Caco-2 (cell line): ENCODE data around the gene ASB10. TPM values are rescaled to one million over a fixed set of nuclear protein-coding genes. Genes with fewer than 3 reads are reported as not detected.
A peak's percentile ranks its signal among the peaks of the same experiment; 100 is the strongest.

Experiments
- BruUV-seq: library from RNA; stranded (reverse); fragments of 400-500 nt; replicated peaks from 2 replicates; lab custom pipeline; 2021; lab: Mats Ljungman, UMichigan
- CTCF ChIA-PET: fragments of 300-600 bp; sonication (Branson Sonifier 250); formaldehyde crosslinking; loops from one replicate; lab custom pipeline; 2022; ENCODE audit warnings: antibody characterized with exemption; lab: Charles Lee
- POLR2A ChIA-PET: fragments of 300-600 bp; sonication (Branson Sonifier 250); formaldehyde crosslinking; loops from one replicate; lab custom pipeline; 2022; ENCODE audit warnings: antibody characterized with exemption; lab: Charles Lee
- DNase-seq, 2 experiments: peaks; one replicate each; pipeline versions ENCODE4 v3.0.0 to v3.0.0-alpha.2; 2020 to 2022
- H3K27me3 ChIP-seq: replicated peaks from 2 replicates; pipeline ENCODE4 v1.6.0; 2011; ENCODE audit warnings: low read length; ENCODE audit not compliant: control insufficient read depth, insufficient read depth
- H3K36me3 ChIP-seq: 2 replicates; pipeline ENCODE4 v1.5.1; 2011; ENCODE audit warnings: low read length; ENCODE audit not compliant: control insufficient read depth, insufficient read depth
- H3K4me1 ChIP-seq: fragments of 250-450 bp; sonication (Bioruptor Pico); 2 replicates; pipeline ENCODE4 v1.5.1; 2020; ENCODE audit warnings: mild to moderate bottlenecking
- H3K4me3 ChIP-seq: 2 replicates; pipeline ENCODE4 v1.5.1; 2011; ENCODE audit warnings: low read depth, mild to moderate bottlenecking, control low read depth, low read length
- H3K9me3 ChIP-seq: fragments of 250-450 bp; sonication (Bioruptor Pico); 2 replicates; pipeline ENCODE4 v1.5.1; 2020; ENCODE audit warnings: mild to moderate bottlenecking, moderate library complexity
- H3K27ac Mint-ChIP-seq: one replicate; pipeline ENCODE4 v1.8.0; 2022; ENCODE audit warnings: mixed read lengths; ENCODE audit not compliant: unreplicated experiment
- H3K27me3 Mint-ChIP-seq: one replicate; pipeline ENCODE4 v1.8.0; 2022; ENCODE audit warnings: mixed read lengths; ENCODE audit not compliant: insufficient read depth, unreplicated experiment
- H3K36me3 Mint-ChIP-seq: one replicate; pipeline ENCODE4 v1.8.0; 2022; ENCODE audit warnings: mild to moderate bottlenecking, mixed read lengths; ENCODE audit not compliant: insufficient read depth, unreplicated experiment
- H3K4me1 Mint-ChIP-seq: one replicate; pipeline ENCODE4 v1.8.0; 2022; ENCODE audit warnings: low read depth, mixed read lengths; ENCODE audit not compliant: unreplicated experiment
- H3K4me3 Mint-ChIP-seq: one replicate; pipeline ENCODE4 v1.8.0; 2022; ENCODE audit warnings: mild to moderate bottlenecking, moderate library complexity, mixed read lengths; ENCODE audit not compliant: unreplicated experiment
- H3K9me3 Mint-ChIP-seq: one replicate; pipeline ENCODE4 v1.8.0; 2022; ENCODE audit warnings: mixed read lengths; ENCODE audit not compliant: unreplicated experiment
- intact Hi-C: fragments of 100-400 bp; cut with micrococcal nuclease; formaldehyde crosslinking; loops from one replicate; pipeline ENCODE4 v1.10.0; 2022; ENCODE audit not compliant: unreplicated experiment
- total RNA-seq: library from RNA; stranded (reverse); gene quantifications from 2 replicates; pipeline ENCODE4 v1.2.3, GENCODE V29; 2022
- TF ChIP-seq, protein P1 (sequence below), 2 experiments: fragments of 200-600 bp in 1 of 2; IDR thresholded peaks; 1 replicate in 1 of 2; 2 replicates in 1 of 2; pipeline versions ENCODE4 v1.5.1 to v1.8.0; 2011 to 2022; ENCODE audit warnings: antibody characterized with exemption in 1 of 2, control low read depth in 1 of 2, inconsistent platforms in 1 of 2, low read depth in 1 of 2, low read length in 1 of 2, mild to moderate bottlenecking in 1 of 2, moderate library complexity in 1 of 2; ENCODE audit not compliant: insufficient read depth in 1 of 2, severe bottlenecking in 1 of 2, unreplicated experiment in 1 of 2

Gene ASB10
- total RNA-seq, 1 experiment from 2014 or later: not detected

DNA sequence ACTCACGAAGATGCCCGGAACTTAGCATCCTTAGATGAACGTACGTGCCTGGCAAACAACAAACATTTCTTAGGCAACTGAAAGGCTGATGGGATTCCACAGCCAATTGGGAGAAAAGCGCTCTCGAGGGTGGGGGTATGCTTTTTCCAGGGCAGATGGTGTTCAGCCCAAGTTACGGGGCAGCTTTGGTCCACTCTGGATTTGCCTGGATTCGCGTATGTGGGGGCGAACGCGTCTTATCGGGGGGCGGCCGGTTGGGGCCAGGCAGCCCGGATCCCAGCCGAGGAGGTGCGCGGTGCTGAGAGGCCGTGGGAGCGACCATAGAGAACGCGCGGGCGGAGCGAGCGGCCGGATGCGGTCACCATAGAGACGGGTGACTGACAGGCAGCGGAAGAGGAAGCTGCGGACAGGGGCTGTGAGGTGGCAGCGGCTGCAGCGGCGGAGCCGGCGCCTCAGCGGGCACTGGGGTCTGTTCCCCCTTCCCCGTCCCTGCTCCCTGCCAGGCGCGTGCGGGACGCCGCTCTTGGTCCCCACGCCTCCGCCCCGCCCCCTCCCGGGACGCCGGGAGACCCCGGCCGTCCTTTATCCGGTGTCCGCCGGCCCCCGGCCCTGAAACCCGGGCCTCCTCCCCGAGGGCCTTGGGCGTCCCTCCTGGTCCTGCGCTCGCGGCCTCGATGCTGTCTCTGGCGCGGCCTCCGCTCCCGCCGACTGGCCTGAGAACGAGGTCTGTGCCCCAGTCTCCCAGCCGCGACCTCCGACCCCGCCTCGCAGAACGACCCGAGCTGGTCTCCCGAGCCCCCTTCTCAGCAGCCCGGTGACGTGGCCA, 45.3 kb upstream of the ASB10 start, which contains the start of gene CHPF2:
Gene CHPF2 (plus strand): TSS at position 393 of the 826 bp plus-strand sequence. CDS start 1,529 bp downstream, outside the sequence.
- BruUV-seq: no TSS peak
- no peaks in the 10 kb centered on the region for H3K9me3 Mint-ChIP-seq
- POLR2A ChIA-PET: interaction anchor here (0.6 to 1.0 kb wide), 3 partner anchors 20 to 114 kb away, joined by 4 to 5 read pairs (median 4); no protein-coding TSS in a partner anchor
- DNase-seq: peak; percentile 88 to 90
- TF ChIP-seq, protein P1, sequence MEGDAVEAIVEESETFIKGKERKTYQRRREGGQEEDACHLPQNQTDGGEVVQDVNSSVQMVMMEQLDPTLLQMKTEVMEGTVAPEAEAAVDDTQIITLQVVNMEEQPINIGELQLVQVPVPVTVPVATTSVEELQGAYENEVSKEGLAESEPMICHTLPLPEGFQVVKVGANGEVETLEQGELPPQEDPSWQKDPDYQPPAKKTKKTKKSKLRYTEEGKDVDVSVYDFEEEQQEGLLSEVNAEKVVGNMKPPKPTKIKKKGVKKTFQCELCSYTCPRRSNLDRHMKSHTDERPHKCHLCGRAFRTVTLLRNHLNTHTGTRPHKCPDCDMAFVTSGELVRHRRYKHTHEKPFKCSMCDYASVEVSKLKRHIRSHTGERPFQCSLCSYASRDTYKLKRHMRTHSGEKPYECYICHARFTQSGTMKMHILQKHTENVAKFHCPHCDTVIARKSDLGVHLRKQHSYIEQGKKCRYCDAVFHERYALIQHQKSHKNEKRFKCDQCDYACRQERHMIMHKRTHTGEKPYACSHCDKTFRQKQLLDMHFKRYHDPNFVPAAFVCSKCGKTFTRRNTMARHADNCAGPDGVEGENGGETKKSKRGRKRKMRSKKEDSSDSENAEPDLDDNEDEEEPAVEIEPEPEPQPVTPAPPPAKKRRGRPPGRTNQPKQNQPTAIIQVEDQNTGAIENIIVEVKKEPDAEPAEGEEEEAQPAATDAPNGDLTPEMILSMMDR (IDR thresholded peaks at IDR 0.05; ENCODE audit: insufficient read depth in 1 of 2, low read depth in 1 of 2, low read length in 1 of 2, severe bottlenecking in 1 of 2, unreplicated experiment in 1 of 2): no peak
- H3K4me1 Mint-ChIP-seq: peaks cover 9% of the 10 kb centered on the region
- intact Hi-C loops: no loop called here
- CTCF ChIA-PET: interaction anchor here (0.6 to 1.8 kb wide), 3 partner anchors 10 to 83 kb away, joined by 3 to 5 read pairs (median 4); no protein-coding TSS in a partner anchor
- Histone ChIP-seq H3K9me3 (no peaks in the 10 kb centered on the region), H3K36me3 (peaks cover 2% of the 10 kb centered on the region; the same call in 1 of the 2 replicates), H3K4me1 (peaks cover 15% of the 10 kb centered on the region), H3K4me3 (peak within 1 kb of the TSS; percentile 93), H3K27me3 (no peaks in the 10 kb centered on the region)
- H3K36me3 Mint-ChIP-seq: peaks cover 12% of the 10 kb centered on the region
- peak within 1 kb of the TSS; percentile 90 for H3K4me3 Mint-ChIP-seq
- peak within 1 kb of the TSS; percentile 76 for H3K27ac Mint-ChIP-seq
- H3K27me3 Mint-ChIP-seq: no peaks in the 10 kb centered on the region

DNA sequence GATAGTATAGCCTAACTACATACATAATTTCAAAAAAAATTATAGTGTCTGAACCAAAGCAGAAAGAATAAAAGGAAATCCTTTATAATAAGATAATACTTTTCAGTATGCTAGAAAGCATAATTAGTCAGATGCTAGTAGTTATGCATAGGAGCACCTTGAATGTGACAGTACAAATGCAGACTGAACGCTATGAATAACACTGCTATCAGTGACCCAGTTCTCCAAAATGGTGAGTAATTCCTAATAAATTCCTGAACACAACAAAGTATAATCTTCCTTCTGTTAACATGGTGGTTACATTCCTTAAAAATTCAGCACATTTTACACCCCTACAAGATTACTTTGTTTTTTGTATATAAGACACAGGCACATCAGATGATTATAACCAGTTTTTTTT, 44.0 kb upstream of the ASB10 start:
- intact Hi-C loops: no loop called here
- no TSS peak for BruUV-seq
- Histone ChIP-seq H3K27me3 (no peaks in the 10 kb centered on the region), H3K4me1 (peaks cover 16% of the 10 kb centered on the region), H3K9me3 (no peaks in the 10 kb centered on the region), H3K36me3 (peaks cover 2% of the 10 kb centered on the region; the same call in 1 of the 2 replicates), H3K4me3 (no peak overlapping the region)
- TF ChIP-seq, protein P1 (IDR thresholded peaks at IDR 0.05; ENCODE audit: insufficient read depth in 1 of 2, low read depth in 1 of 2, low read length in 1 of 2, severe bottlenecking in 1 of 2, unreplicated experiment in 1 of 2): no peak
- no peak overlapping the region for H3K4me3 Mint-ChIP-seq
- ChIA-PET POLR2A (no interaction called here), CTCF (no interaction called here)
- H3K27ac Mint-ChIP-seq: no peak overlapping the region
- peaks cover 11% of the 10 kb centered on the region for H3K36me3 Mint-ChIP-seq
- peaks cover 13% of the 10 kb centered on the region for H3K4me1 Mint-ChIP-seq
- DNase-seq: no peak
- H3K27me3 Mint-ChIP-seq: no peaks in the 10 kb centered on the region
- no peaks in the 10 kb centered on the region for H3K9me3 Mint-ChIP-seq

DNA sequence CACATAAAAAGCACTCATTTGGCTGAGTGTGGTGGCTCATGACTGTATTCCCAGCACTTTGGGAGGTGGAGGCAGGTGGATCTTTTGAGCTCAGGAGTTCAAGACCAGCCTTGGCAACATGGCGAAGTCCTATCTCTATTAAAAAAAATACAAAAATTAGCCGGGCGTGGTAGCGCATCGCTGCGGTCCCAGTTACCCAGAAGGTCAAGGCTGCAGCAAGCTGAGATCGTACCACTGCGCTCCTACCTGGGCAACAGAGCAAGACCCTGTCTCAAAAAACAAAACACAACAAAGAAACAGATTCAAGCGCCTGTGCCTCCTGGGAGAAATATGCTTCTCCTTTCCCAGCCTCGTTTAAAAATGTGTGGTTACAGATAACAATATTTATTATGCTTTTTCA, 42.2 kb upstream of the ASB10 start:
- H3K9me3 ChIP-seq: no peaks in the 10 kb centered on the region
- peaks cover 24% of the 10 kb centered on the region for H3K4me1 ChIP-seq
- no peak overlapping the region for H3K4me3 ChIP-seq
- H3K4me1 Mint-ChIP-seq: peaks cover 22% of the 10 kb centered on the region
- H3K9me3 Mint-ChIP-seq: no peaks in the 10 kb centered on the region
- POLR2A ChIA-PET: no interaction called here
- no peak overlapping the region for H3K27ac Mint-ChIP-seq
- TF ChIP-seq, protein P1 (IDR thresholded peaks at IDR 0.05; ENCODE audit: insufficient read depth in 1 of 2, low read depth in 1 of 2, low read length in 1 of 2, severe bottlenecking in 1 of 2, unreplicated experiment in 1 of 2): no peak
- DNase-seq: no peak
- peaks cover 2% of the 10 kb centered on the region; the same call in 1 of the 2 replicates for H3K36me3 ChIP-seq
- no peak overlapping the region for H3K4me3 Mint-ChIP-seq
- H3K36me3 Mint-ChIP-seq: peaks cover 24% of the 10 kb centered on the region
- BruUV-seq: no TSS peak
- no peaks in the 10 kb centered on the region for H3K27me3 Mint-ChIP-seq
- no peaks in the 10 kb centered on the region for H3K27me3 ChIP-seq
- intact Hi-C loops: no loop called here
- CTCF ChIA-PET: no interaction called here
